ENCODE measurements around the gene APMAP. TPM values are rescaled to one million over a fixed set of nuclear protein-coding genes. Genes with fewer than 3 reads are reported as not detected.

Gene APMAP
- total and polyA plus RNA-seq, 9 of the 15 experiments (the other 6 are each of a cell fraction or from before 2014, with no cell fraction given), result 6.7 to 18.2 (median 14.4) TPM

GRCh38 chr20:25039697-25040437, 47.3 kb upstream of the APMAP start:
- Histone ChIP-seq H3K4me1 (replicated peaks in 1 of 2; ENCODE audit: control insufficient read depth in 2 of 2, insufficient read depth in 2 of 2, low read length in 2 of 2) (no peaks in the 10 kb centered on the region), H3K4me2 (ENCODE audit: insufficient read depth, low read length) (no peak overlapping the region), H3K4me3 (no peak overlapping the region), H3K27ac (ENCODE audit: extremely low read depth, low read depth, low read length) (no peak overlapping the region), H3K9ac (ENCODE audit: insufficient read depth in 1 of 2, low read depth in 2 of 2, low read length in 2 of 2) (no peak overlapping the region), H3K27me3 (ENCODE audit: control insufficient read depth in 2 of 2, insufficient read depth in 2 of 2, low read length in 2 of 2) (peaks cover under 1 to 30% of the 10 kb centered on the region in 2 experiments; a peak in 2 of 5 replicates), H2AFZ (ENCODE audit: low read depth, low read length) (no peak overlapping the region), H3K79me2 (ENCODE audit: control insufficient read depth, insufficient read depth, low read length) (no peaks in the 10 kb centered on the region), H3K9me1 (ENCODE audit: control insufficient read depth, insufficient read depth, low read length) (no peaks in the 10 kb centered on the region), H3K36me3 (ENCODE audit: control insufficient read depth, insufficient read depth, low read length) (no peaks in the 10 kb centered on the region), H3K9me3 (replicated peaks; ENCODE audit: control insufficient read depth, insufficient read depth, low read depth, low read length) (no peaks in the 10 kb centered on the region), H4K20me1 (replicated peaks; ENCODE audit: control insufficient read depth, insufficient read depth, low read length) (no peaks in the 10 kb centered on the region)
- FAIRE-seq (no peak), ATAC-seq (no peak), DNase-seq (ENCODE audit: extremely low read depth in 1 of 4, low spot score in 3 of 4) (no peak)
- 0% methylated on average over 8 of the region's 9 CpGs for WGBS (ENCODE audit: insufficient coverage, low coverage, missing lambda C conversion rate)
- BruUV-seq (replicated peaks), result no TSS peak
- ChIA-PET CTCF (ENCODE audit: low intra/inter-chr PET ratio) (no interaction called here), POLR2A (no interaction called here)
- TF ChIP-seq CREB1 (IDR thresholded peaks at IDR 0.05) (no peak), CREB1 (CRISPR knock-in tag; IDR thresholded peaks at IDR 0.05) (no peak)
- intact Hi-C loops (cut with micrococcal nuclease) (no loop called here), in situ Hi-C loops (cut with MboI) (no loop called here)

- no peak overlapping the region for H3K4me3 ChIP-seq
- ChIA-PET CTCF (ENCODE audit: low intra/inter-chr PET ratio) (no interaction called here), POLR2A (no interaction called here)
- 0% methylated on average over 5 of the region's 6 CpGs for WGBS (ENCODE audit: insufficient coverage, low coverage, missing lambda C conversion rate)
- ATAC-seq (no peak), DNase-seq (ENCODE audit: extremely low read depth in 1 of 4, low spot score in 3 of 4) (no peak), FAIRE-seq (no peak)
- H2AFZ ChIP-seq (ENCODE audit: low read depth, low read length), result no peak overlapping the region
- H3K79me2 ChIP-seq (ENCODE audit: control insufficient read depth, insufficient read depth, low read length), result no peaks in the 10 kb centered on the region
- in situ Hi-C loops (cut with MboI), result no loop called here
- intact Hi-C loops (cut with micrococcal nuclease), result no loop called here
- H3K4me1 ChIP-seq (replicated peaks in 1 of 2; ENCODE audit: control insufficient read depth in 2 of 2, insufficient read depth in 2 of 2, low read length in 2 of 2), result no peaks in the 10 kb centered on the region
- no peak overlapping the region for H3K4me2 ChIP-seq (ENCODE audit: insufficient read depth, low read length)
- no peaks in the 10 kb centered on the region for H3K9me3 ChIP-seq (replicated peaks; ENCODE audit: control insufficient read depth, insufficient read depth, low read depth, low read length)
- H3K27me3 ChIP-seq (ENCODE audit: control insufficient read depth in 2 of 2, insufficient read depth in 2 of 2, low read length in 2 of 2), result peaks cover 0 to 26% of the 10 kb centered on the region in 2 experiments; a peak in 2 of 5 replicates
- BruUV-seq (replicated peaks), result no TSS peak
- no peak overlapping the region for H3K27ac ChIP-seq (ENCODE audit: extremely low read depth, low read depth, low read length)
- H3K36me3 ChIP-seq (ENCODE audit: control insufficient read depth, insufficient read depth, low read length), result no peaks in the 10 kb centered on the region
- no peak overlapping the region for H3K9ac ChIP-seq (ENCODE audit: insufficient read depth in 1 of 2, low read depth in 2 of 2, low read length in 2 of 2)
- H3K9me1 ChIP-seq (ENCODE audit: control insufficient read depth, insufficient read depth, low read length), result no peaks in the 10 kb centered on the region
- H4K20me1 ChIP-seq (replicated peaks; ENCODE audit: control insufficient read depth, insufficient read depth, low read length), result no peaks in the 10 kb centered on the region
- no peak for TF ChIP-seq TAF9B (IDR thresholded peaks at IDR 0.05; ENCODE audit: partially characterized antibody)
- TF ChIP-seq ATF3 (IDR thresholded peaks at IDR 0.05), result no peak
- no peak for TF ChIP-seq ATF3 (CRISPR knock-in tag; conservative IDR thresholded peaks at IDR 0.05)
- no peak for TF ChIP-seq PCBP1 (IDR thresholded peaks at IDR 0.05; ENCODE audit: low read depth, low read length, poor library complexity, severe bottlenecking)
- no peak for TF ChIP-seq GABPB2 (CRISPR knock-in tag; conservative IDR thresholded peaks at IDR 0.05)
- TF ChIP-seq POLR2A (conservative IDR thresholded peaks at IDR 0.05), result no peak
- no peak for TF ChIP-seq POLR2G (IDR thresholded peaks at IDR 0.05; ENCODE audit: low read depth, low read length)
- no peak for TF ChIP-seq RB1 (IDR thresholded peaks at IDR 0.05; ENCODE audit: low read depth)
- TF ChIP-seq ZBTB9 (CRISPR knock-in tag; IDR thresholded peaks at IDR 0.05), result no peak
- no peak for TF ChIP-seq ZNF3 (CRISPR knock-in tag; IDR thresholded peaks at IDR 0.05)
- no peak for TF ChIP-seq ZNF224 (CRISPR knock-in tag; IDR thresholded peaks at IDR 0.05)
- TF ChIP-seq BRD4 (IDR thresholded peaks at IDR 0.05), result no peak
- TF ChIP-seq KDM5B (IDR thresholded peaks at IDR 0.05; ENCODE audit: insufficient replicate concordance, low read depth, low read length), result no peak
- no peak for TF ChIP-seq ZNF780A (CRISPR knock-in tag; IDR thresholded peaks at IDR 0.05)
Measured at GRCh38 chr20:25038591-25039015, 46.1 kb upstream of the APMAP start.

Measured in K562 (cell line).